HEK293 (cell line): ENCODE measurements around the gene MT1F.

Experiments used
- CTCF ChIA-PET: fragments of 350-600 bp; formaldehyde crosslinking; extraction: SDS; loops from one replicate; lab custom pipeline; 2021; ENCODE audit warnings: antibody characterized with exemption; lab: Yijun Ruan, JAX
- POLR2A ChIA-PET: fragments of 300-600 bp; formaldehyde crosslinking; extraction: SDS; loops from one replicate; lab custom pipeline; 2020; ENCODE audit warnings: antibody characterized with exemption, inconsistent platforms; lab: Yijun Ruan, JAX
- H3K27ac ChIP-seq: fragments of 200-500 bp; sonication (Bioruptor generic); 2 replicates; pipeline ENCODE4 v1.5.1; 2014; ENCODE audit warnings: low read depth, low read length, control low read depth, inconsistent platforms; ENCODE audit errors: extremely low read depth
- H3K36me3 ChIP-seq, 2 experiments: fragments of 200-500 bp in 1 of 2; sonication (Bioruptor generic) in 1 of 2; 1 replicate in 1 of 2; 2 replicates in 1 of 2; pipeline ENCODE4 v1.5.1; 2014 to 2017; ENCODE audit warnings: inconsistent platforms in 2 of 2, low read length in 2 of 2; ENCODE audit not compliant: control insufficient read depth in 2 of 2, insufficient read depth in 1 of 2
- H3K4me1 ChIP-seq: fragments of 200-500 bp; sonication (Bioruptor generic); 2 replicates; pipeline ENCODE4 v1.5.1; 2014; ENCODE audit warnings: mild to moderate bottlenecking, low read length, inconsistent platforms; ENCODE audit not compliant: control insufficient read depth, insufficient read depth
- H3K4me3 ChIP-seq: 2 replicates; pipeline ENCODE4 v1.5.1; 2011; ENCODE audit warnings: low read depth, mild to moderate bottlenecking, control low read depth, low read length, moderate library complexity
- H3K9me3 ChIP-seq: fragments of 200-500 bp; sonication (Bioruptor generic); 2 replicates; pipeline ENCODE4 v1.5.1; 2014; ENCODE audit warnings: low read depth, low read length, inconsistent platforms; ENCODE audit not compliant: control insufficient read depth, insufficient read depth
- GLI4 ChIP-seq: fragments of 450-650 bp; formaldehyde crosslinking; IDR thresholded peaks from 2 replicates; pipeline ENCODE4 v1.5.1; 2016; ENCODE audit warnings: missing biosample characterization, missing genetic modification characterization
- HOXC10 ChIP-seq: sonication (generic); formaldehyde crosslinking; IDR thresholded peaks from 2 replicates; pipeline ENCODE4 v1.8.1; 2023; ENCODE audit warnings: mild to moderate bottlenecking, missing genetic modification reagents
- KLF7 ChIP-seq: fragments of 450-650 bp; formaldehyde crosslinking; IDR thresholded peaks from 2 replicates; pipeline ENCODE4 v1.5.1; 2016; ENCODE audit warnings: missing biosample characterization, missing genetic modification characterization, borderline replicate concordance
- SCRT2 ChIP-seq: fragments of 450-650 bp; formaldehyde crosslinking; IDR thresholded peaks from 2 replicates; pipeline ENCODE4 v1.5.1; 2016; ENCODE audit warnings: missing biosample characterization, missing genetic modification characterization
- SP3 ChIP-seq: fragments of 450-650 bp; formaldehyde crosslinking; IDR thresholded peaks from 2 replicates; pipeline ENCODE4 v1.5.1; 2016; ENCODE audit warnings: missing biosample characterization, missing genetic modification characterization
- ZBTB6 ChIP-seq: fragments of 450-650 bp; formaldehyde crosslinking; IDR thresholded peaks from 2 replicates; pipeline ENCODE4 v1.5.1; 2017; ENCODE audit warnings: missing biosample characterization, missing genetic modification characterization
- ZFP3 ChIP-seq: fragments of 450-650 bp; formaldehyde crosslinking; IDR thresholded peaks from 2 replicates; pipeline ENCODE4 v1.5.1; 2016; ENCODE audit warnings: low read depth, missing biosample characterization, missing genetic modification characterization
- ZFP37 ChIP-seq: fragments of 450-650 bp; formaldehyde crosslinking; IDR thresholded peaks from 2 replicates; pipeline ENCODE4 v1.5.1; 2016; ENCODE audit warnings: missing biosample characterization, missing genetic modification characterization
- ZNF133 ChIP-seq: fragments of 450-650 bp; formaldehyde crosslinking; IDR thresholded peaks from 2 replicates; pipeline ENCODE4 v1.5.1; 2016; ENCODE audit warnings: missing biosample characterization, missing genetic modification characterization
- ZNF169 ChIP-seq: fragments of 450-650 bp; formaldehyde crosslinking; IDR thresholded peaks from 2 replicates; pipeline ENCODE4 v1.5.1; 2016; ENCODE audit warnings: missing biosample characterization, missing genetic modification characterization
- ZNF184 ChIP-seq: fragments of 450-650 bp; IDR thresholded peaks from 2 replicates; pipeline ENCODE4 v1.5.1; 2018; ENCODE audit warnings: missing biosample characterization, mild to moderate bottlenecking, missing genetic modification characterization
- ZNF19 ChIP-seq: fragments of 450-650 bp; formaldehyde crosslinking; IDR thresholded peaks from 2 replicates; pipeline ENCODE4; 2016; ENCODE audit warnings: missing biosample characterization, missing genetic modification characterization, low read depth
- ZNF214 ChIP-seq: fragments of 450-650 bp; formaldehyde crosslinking; IDR thresholded peaks from 2 replicates; pipeline ENCODE4 v1.5.1; 2017; ENCODE audit warnings: missing biosample characterization, mild to moderate bottlenecking, missing genetic modification characterization, borderline replicate concordance
- ZNF266 ChIP-seq: fragments of 450-650 bp; formaldehyde crosslinking; IDR thresholded peaks from 2 replicates; pipeline ENCODE4 v1.5.1; 2016; ENCODE audit warnings: missing biosample characterization, missing genetic modification characterization, low read depth
- ZNF416 ChIP-seq: fragments of 450-650 bp; formaldehyde crosslinking; IDR thresholded peaks from 2 replicates; pipeline ENCODE4 v1.5.1; 2016; ENCODE audit warnings: missing biosample characterization, missing genetic modification characterization
- ZNF48 ChIP-seq: fragments of 450-650 bp; formaldehyde crosslinking; IDR thresholded peaks from 2 replicates; pipeline ENCODE4 v1.5.1; 2016; ENCODE audit warnings: missing biosample characterization, missing genetic modification characterization
- ZNF501 ChIP-seq: fragments of 450-650 bp; formaldehyde crosslinking; IDR thresholded peaks from 2 replicates; pipeline ENCODE4 v1.5.1; 2016; ENCODE audit warnings: missing biosample characterization, missing genetic modification characterization
- ZNF571 ChIP-seq: fragments of 450-650 bp; formaldehyde crosslinking; IDR thresholded peaks from 2 replicates; pipeline ENCODE4 v1.5.0; 2017; ENCODE audit warnings: missing biosample characterization, missing genetic modification characterization
- ZNF654 ChIP-seq: fragments of 450-650 bp; formaldehyde crosslinking; IDR thresholded peaks from 2 replicates; pipeline ENCODE4 v1.5.1; 2016; ENCODE audit warnings: low read depth, missing biosample characterization, missing genetic modification characterization
- ZNF670 ChIP-seq: fragments of 450-650 bp; formaldehyde crosslinking; IDR thresholded peaks from 2 replicates; pipeline ENCODE4 v1.5.1; 2016; ENCODE audit warnings: missing biosample characterization, missing genetic modification characterization, low read depth
- ZNF792 ChIP-seq: fragments of 450-650 bp; formaldehyde crosslinking; IDR thresholded peaks from 2 replicates; pipeline ENCODE4 v1.5.1; 2016; ENCODE audit warnings: missing biosample characterization, missing genetic modification characterization
- ZSCAN16 ChIP-seq: fragments of 450-650 bp; formaldehyde crosslinking; IDR thresholded peaks from 2 replicates; pipeline ENCODE4 v1.5.1; 2016; ENCODE audit warnings: missing biosample characterization, missing genetic modification characterization
- TF ChIP-seq, protein P1 (sequence below): fragments of 450-650 bp; formaldehyde crosslinking; IDR thresholded peaks from 2 replicates; pipeline ENCODE4 v1.5.1; 2016; ENCODE audit warnings: missing biosample characterization, missing genetic modification characterization
- TF ChIP-seq, protein P2 (sequence below): fragments of 450-650 bp; formaldehyde crosslinking; IDR thresholded peaks from 2 replicates; pipeline ENCODE4 v1.5.1; 2016; ENCODE audit warnings: missing biosample characterization, missing genetic modification characterization
- TF ChIP-seq, protein P3 (sequence below): fragments of 450-650 bp; formaldehyde crosslinking; IDR thresholded peaks from 2 replicates; pipeline ENCODE4 v1.5.1; 2016; ENCODE audit warnings: missing biosample characterization, missing genetic modification characterization
- TF ChIP-seq, protein P4 (sequence below): fragments of 450-650 bp; formaldehyde crosslinking; IDR thresholded peaks from 2 replicates; pipeline ENCODE4 v1.5.1; 2017; ENCODE audit warnings: missing biosample characterization, missing genetic modification characterization

The MT1F gene

GRCh38 chr16:56631832-56632155 is 26.0 kb upstream of the MT1F start:
- TF ChIP-seq, protein P1, sequence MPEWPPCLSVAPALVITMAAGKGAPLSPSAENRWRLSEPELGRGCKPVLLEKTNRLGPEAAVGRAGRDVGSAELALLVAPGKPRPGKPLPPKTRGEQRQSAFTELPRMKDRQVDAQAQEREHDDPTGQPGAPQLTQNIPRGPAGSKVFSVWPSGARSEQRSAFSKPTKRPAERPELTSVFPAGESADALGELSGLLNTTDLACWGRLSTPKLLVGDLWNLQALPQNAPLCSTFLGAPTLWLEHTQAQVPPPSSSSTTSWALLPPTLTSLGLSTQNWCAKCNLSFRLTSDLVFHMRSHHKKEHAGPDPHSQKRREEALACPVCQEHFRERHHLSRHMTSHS (tag by site-specific recombination): no peak
- TF ChIP-seq ZNF133 (tag by site-specific recombination) (no peak), ZFP37 (tag by site-specific recombination) (no peak), ZSCAN16 (tag by site-specific recombination) (no peak), SCRT2 (tag by site-specific recombination) (no peak), ZBTB6 (tag by site-specific recombination) (no peak), KLF7 (no peak), ZNF571 (tag by site-specific recombination) (no peak), ZNF654 (no peak), ZNF48 (tag by site-specific recombination) (no peak), ZNF670 (tag by site-specific recombination) (no peak), SP3 (tag by site-specific recombination) (no peak), ZNF184 (tag by site-specific recombination) (no peak), ZNF19 (tag by site-specific recombination) (no peak), ZNF266 (tag by site-specific recombination) (no peak), ZNF169 (tag by site-specific recombination) (no peak)
- TF ChIP-seq, protein P2, sequence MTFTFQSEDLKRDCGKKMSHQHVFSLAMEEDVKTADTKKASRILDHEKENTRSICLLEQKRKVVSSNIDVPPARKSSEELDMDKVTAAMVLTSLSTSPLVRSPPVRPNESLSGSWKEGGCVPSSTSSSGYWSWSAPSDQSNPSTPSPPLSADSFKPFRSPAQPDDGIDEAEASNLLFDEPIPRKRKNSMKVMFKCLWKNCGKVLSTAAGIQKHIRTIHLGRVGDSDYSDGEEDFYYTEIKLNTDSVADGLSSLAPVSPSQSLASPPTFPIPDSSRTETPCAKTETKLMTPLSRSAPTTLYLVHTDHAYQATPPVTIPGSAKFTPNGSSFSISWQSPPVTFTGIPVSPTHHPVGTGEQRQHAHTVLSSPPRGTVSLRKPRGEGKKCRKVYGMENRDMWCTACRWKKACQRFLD (tag by site-specific recombination): no peak
- TF ChIP-seq, protein P3, sequence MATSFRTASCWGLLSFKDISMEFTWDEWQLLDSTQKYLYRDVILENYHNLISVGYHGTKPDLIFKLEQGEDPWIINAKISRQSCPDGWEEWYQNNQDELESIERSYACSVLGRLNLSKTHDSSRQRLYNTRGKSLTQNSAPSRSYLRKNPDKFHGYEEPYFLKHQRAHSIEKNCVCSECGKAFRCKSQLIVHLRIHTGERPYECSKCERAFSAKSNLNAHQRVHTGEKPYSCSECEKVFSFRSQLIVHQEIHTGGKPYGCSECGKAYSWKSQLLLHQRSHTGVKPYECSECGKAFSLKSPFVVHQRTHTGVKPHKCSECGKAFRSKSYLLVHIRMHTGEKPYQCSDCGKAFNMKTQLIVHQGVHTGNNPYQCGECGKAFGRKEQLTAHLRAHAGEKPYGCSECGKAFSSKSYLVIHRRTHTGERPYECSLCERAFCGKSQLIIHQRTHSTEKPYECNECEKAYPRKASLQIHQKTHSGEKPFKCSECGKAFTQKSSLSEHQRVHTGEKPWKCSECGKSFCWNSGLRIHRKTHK: no peak
- Histone ChIP-seq H3K4me3 (no peak overlapping the region), H3K36me3 (no peaks in the 10 kb centered on the region), H3K9me3 (no peaks in the 10 kb centered on the region), H3K4me1 (no peaks in the 10 kb centered on the region; the same call in 1 of the 2 replicates), H3K27ac (no peak overlapping the region)
- ChIA-PET CTCF (interaction anchor here (0.6 kb wide), 1 partner anchor 183 kb away, joined by 3 read pairs; no protein-coding TSS in a partner anchor), POLR2A (no interaction called here)

DNA sequence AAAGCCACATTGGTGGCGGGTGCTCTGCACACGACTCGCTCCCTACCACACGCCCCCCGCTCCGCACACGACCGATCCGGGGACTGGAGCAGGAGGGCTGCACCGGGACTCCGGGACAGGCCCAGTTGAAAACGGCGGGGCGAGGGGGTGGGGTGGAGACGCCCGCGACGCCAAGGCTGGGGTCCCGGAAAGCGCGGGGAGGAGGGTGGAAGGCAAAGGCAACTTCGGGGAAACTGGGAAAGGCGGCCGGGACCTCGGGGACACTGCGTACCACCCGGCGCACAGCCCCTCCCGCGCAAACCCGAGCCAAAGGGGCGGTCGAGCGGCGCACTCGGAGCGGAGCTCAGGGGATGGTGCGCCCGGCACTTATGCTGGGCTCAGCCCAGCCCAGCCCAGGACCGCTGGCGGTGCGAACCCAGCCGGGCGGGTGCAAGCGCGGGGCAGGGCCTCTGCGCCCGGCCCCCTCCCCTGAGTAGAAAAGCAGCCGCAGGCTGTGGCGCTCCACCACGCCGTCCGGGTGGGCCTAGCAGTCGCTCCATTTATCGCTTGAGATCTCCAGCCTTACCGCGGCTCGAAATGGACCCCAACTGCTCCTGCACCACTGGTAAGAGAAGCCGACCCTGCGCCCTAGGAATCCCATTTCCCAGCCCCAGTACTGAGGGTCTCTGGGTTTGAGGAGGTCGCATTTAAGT is 25.5 kb upstream of the MT1F start, which contains the start of gene MT1M:
Gene MT1M, plus strand, starts transcription at position 504 of the 692 bp plus-strand sequence. Its CDS starts 73 bp downstream, at position 577.
- Histone ChIP-seq H3K4me3 (no peak within 1 kb of the TSS), H3K4me1 (no peaks in the 10 kb centered on the region; the same call in 1 of the 2 replicates), H3K27ac (no peak within 1 kb of the TSS), H3K9me3 (no peaks in the 10 kb centered on the region), H3K36me3 (no peaks in the 10 kb centered on the region)
- ChIA-PET CTCF (no interaction called here), POLR2A (no interaction called here)
- no peak for TF ChIP-seq GLI4
- no peak for TF ChIP-seq ZFP3
- TF ChIP-seq, protein P2 (tag by site-specific recombination): no peak
- TF ChIP-seq ZNF792 (tag by site-specific recombination): no peak
- TF ChIP-seq HOXC10: no peak
- TF ChIP-seq ZNF214 (tag by site-specific recombination): no peak
- TF ChIP-seq ZNF416: no peak
- TF ChIP-seq ZNF501 (tag by site-specific recombination): no peak
- TF ChIP-seq, protein P4, sequence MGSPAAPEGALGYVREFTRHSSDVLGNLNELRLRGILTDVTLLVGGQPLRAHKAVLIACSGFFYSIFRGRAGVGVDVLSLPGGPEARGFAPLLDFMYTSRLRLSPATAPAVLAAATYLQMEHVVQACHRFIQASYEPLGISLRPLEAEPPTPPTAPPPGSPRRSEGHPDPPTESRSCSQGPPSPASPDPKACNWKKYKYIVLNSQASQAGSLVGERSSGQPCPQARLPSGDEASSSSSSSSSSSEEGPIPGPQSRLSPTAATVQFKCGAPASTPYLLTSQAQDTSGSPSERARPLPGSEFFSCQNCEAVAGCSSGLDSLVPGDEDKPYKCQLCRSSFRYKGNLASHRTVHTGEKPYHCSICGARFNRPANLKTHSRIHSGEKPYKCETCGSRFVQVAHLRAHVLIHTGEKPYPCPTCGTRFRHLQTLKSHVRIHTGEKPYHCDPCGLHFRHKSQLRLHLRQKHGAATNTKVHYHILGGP: no peak
